NCI-H748 (cell line): ENCODE data around the gene DCLK2.
"Not testable (repeated sequence)": the region's sequence is repeated elsewhere in the genome, so short reads cannot be mapped to it uniquely, and the experiment has no call there.

Source experiments
- DNase-seq: peaks from one replicate; lab custom pipeline; 2025; ENCODE audit not compliant: unreplicated experiment; lab: John Stamatoyannopoulos, UW

Gene DCLK2

GRCh38 chr4:150145090-150145945, 67.1 kb downstream of the DCLK2 start:
- no peak for DNase-seq

- DNase-seq: no peak
Measured at GRCh38 chr4:150145946-150146340, 67.7 kb downstream of the DCLK2 start.

- no peak for DNase-seq
Measured at GRCh38 chr4:150149381-150149780, 71.1 kb downstream of the DCLK2 start.

GRCh38 chr4:150150629-150151062, 72.4 kb downstream of the DCLK2 start:
- DNase-seq: peak; percentile 28

GRCh38 chr4:150152766-150153165, 74.5 kb downstream of the DCLK2 start:
- DNase-seq: no peak

GRCh38 chr4:150155391-150155790, 77.1 kb downstream of the DCLK2 start:
- DNase-seq: peak; percentile 40

GRCh38 chr4:150156543-150156942, 78.3 kb downstream of the DCLK2 start:
- no peak for DNase-seq

GRCh38 chr4:150158041-150158440, 79.8 kb downstream of the DCLK2 start:
- no peak for DNase-seq

GRCh38 chr4:150160473-150160872, 82.2 kb downstream of the DCLK2 start:
- no peak for DNase-seq

GRCh38 chr4:150161109-150161508, 82.9 kb downstream of the DCLK2 start:
- no peak for DNase-seq

GRCh38 chr4:150162020-150162419, 83.8 kb downstream of the DCLK2 start:
- not testable (repeated sequence) for DNase-seq

GRCh38 chr4:150164055-150164454, 85.8 kb downstream of the DCLK2 start:
- no peak for DNase-seq

GRCh38 chr4:150164956-150165629, 86.8 kb downstream of the DCLK2 start:
- peak; percentile 32 for DNase-seq

GRCh38 chr4:150167054-150167453, 88.8 kb downstream of the DCLK2 start:
- no peak for DNase-seq

- DNase-seq: no peak
Measured at GRCh38 chr4:150173432-150173861, 95.2 kb downstream of the DCLK2 start.

GRCh38 chr4:150173982-150174398, 95.7 kb downstream of the DCLK2 start:
- peak; percentile 28 for DNase-seq

- DNase-seq: no peak
Measured at GRCh38 chr4:150176547-150176946, 98.3 kb downstream of the DCLK2 start.

- DNase-seq: no peak
Measured at GRCh38 chr4:150178161-150178560, 99.9 kb downstream of the DCLK2 start.

GRCh38 chr4:150181536-150181935, 103.3 kb downstream of the DCLK2 start:
- DNase-seq: peak; percentile 53

GRCh38 chr4:150182794-150183193, 104.5 kb downstream of the DCLK2 start:
- DNase-seq: no peak

- not testable (repeated sequence) for DNase-seq
Measured at GRCh38 chr4:150185033-150185432, 106.8 kb downstream of the DCLK2 start.

- DNase-seq: no peak
Measured at GRCh38 chr4:150192986-150193385, 114.7 kb downstream of the DCLK2 start.
